ENCODE measurements around the gene IPO11.

DNA sequence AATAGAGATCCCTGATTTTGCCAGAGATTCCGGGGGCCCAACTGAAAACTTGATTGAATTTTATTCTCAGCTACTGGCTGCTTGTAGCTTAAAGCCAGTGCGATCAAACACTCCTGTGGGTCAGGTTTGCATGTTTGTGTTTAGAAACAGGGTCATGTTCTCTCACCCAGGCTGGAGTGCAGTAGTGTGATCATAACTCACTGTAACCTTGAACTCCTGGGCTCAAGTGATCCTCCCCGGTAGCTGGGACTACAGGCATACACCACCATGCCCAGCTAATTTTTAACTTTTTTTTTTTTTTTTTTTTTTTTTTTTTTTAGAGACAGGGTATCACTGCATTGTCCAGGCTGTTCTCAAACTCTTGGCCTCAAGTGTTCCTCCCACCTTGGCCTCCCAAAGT is 232.7 kb downstream of the IPO11 start:
- TF ChIP-seq CSRNP3 (CRISPR knock-in tag; IDR thresholded peaks at IDR 0.05) (no peak), CSDC2 (CRISPR knock-in tag; IDR thresholded peaks at IDR 0.05) (no peak)
